ENCODE data around the gene SPOCK3.

The SPOCK3 gene

DNA sequence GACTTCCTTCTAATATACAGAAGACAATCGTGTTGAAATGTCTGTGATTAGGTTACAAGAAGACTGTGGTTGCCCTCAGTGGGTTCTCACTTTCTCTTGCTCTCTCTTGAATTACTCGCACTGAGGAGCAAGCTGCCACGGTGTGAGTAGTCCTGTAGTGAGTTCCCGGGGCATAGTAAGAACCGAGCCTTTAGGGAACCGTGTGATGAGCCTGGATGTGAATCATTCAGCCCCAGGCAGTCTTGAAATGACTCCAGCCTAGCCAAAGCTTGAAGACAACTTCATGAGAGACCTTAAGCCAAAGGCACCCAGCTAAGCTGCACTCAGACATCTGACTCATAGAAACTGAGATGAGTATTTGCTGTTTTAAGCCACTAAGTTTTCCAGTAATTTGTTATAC lies 292.7 kb downstream of the SPOCK3 start:
- Histone ChIP-seq H3K9ac (ENCODE audit: low read length) (no peak overlapping the region), H3K4me3 (ENCODE audit: low read length) (no peak overlapping the region), H3K36me3 (ENCODE audit: control insufficient read depth, low read depth, low read length) (no peaks in the 10 kb centered on the region), H3K4me1 (ENCODE audit: control insufficient read depth, low read depth, low read length) (no peaks in the 10 kb centered on the region), H3K9me3 (ENCODE audit: control insufficient read depth, low read depth, low read length) (no peaks in the 10 kb centered on the region), H3K27me3 (ENCODE audit: control insufficient read depth, insufficient read depth, low read length) (no peaks in the 10 kb centered on the region), H3K27ac (ENCODE audit: low read length) (no peak overlapping the region)

DNA sequence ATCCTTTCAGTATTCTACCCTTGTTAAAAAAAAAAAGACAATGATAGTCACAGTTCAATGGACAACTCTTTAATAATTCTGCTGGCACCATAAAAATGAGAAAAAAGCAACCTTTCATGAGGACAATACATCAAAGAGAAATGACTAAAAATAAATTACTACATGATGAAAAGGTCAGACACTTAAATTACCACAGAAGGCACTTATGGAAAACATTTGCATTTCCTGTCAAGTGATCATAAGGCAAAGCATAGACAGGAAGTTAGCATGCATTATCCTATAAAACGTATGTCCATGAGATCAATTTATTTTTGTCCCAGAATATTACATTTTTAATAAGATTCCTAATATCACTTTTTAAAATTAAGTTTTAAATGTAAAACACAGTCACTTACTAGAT lies 303.8 kb downstream of the SPOCK3 start:
- Histone ChIP-seq H3K27ac (ENCODE audit: low read length) (no peak overlapping the region), H3K27me3 (ENCODE audit: control insufficient read depth, insufficient read depth, low read length) (no peaks in the 10 kb centered on the region), H3K9ac (ENCODE audit: low read length) (no peak overlapping the region), H3K36me3 (ENCODE audit: control insufficient read depth, low read depth, low read length) (no peaks in the 10 kb centered on the region), H3K4me1 (ENCODE audit: control insufficient read depth, low read depth, low read length) (no peaks in the 10 kb centered on the region), H3K4me3 (ENCODE audit: low read length) (no peak overlapping the region), H3K9me3 (ENCODE audit: control insufficient read depth, low read depth, low read length) (no peaks in the 10 kb centered on the region)

DNA sequence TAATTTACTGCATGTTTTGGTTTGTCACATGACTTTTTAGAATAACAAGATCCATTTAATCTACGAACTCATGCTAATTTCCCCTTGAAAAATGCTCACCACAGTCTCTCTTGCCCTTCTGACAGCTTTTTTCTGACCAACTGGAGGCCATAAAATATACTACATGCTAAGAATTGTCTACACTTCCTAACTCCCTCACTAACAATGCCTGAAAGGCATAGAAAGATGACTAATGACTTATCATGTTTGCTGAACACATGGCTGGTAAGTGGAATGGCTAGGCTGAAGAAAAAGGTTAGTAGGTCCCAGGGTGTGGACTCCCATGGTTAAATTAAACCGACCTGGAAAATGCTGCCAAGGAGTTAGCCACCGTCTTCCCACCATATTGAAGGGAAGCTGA lies 309.9 kb downstream of the SPOCK3 start:
- H3K9ac ChIP-seq (ENCODE audit: low read length): no peak overlapping the region

DNA sequence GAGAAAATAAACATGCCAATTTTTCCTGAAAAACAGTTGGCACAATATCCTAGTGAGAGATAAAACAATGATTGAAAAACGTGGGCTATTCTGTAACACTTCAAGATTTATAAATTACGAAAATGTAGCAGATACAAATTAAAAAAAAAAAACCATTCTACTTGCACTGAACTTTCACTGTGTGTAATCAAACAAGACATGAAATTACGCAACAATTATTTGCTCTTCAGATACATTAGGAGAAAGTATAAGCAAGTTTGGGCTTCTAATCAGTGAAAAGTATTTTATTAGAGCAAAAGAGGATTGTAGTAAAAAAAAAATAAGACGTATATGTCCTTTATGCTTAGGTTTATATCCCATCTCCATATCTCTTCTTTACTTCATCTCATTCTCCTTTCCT lies 320.4 kb downstream of the SPOCK3 start:
- no peaks in the 10 kb centered on the region for H3K36me3 ChIP-seq (ENCODE audit: control insufficient read depth, low read depth, low read length)

More for the DNA sequence above, 309.9 kb downstream of the SPOCK3 start:
- Histone ChIP-seq H3K27ac (ENCODE audit: low read length) (no peak overlapping the region), H3K9me3 (ENCODE audit: control insufficient read depth, low read depth, low read length) (no peaks in the 10 kb centered on the region), H3K4me3 (ENCODE audit: low read length) (no peak overlapping the region), H3K27me3 (ENCODE audit: control insufficient read depth, insufficient read depth, low read length) (no peaks in the 10 kb centered on the region), H3K4me1 (ENCODE audit: control insufficient read depth, low read depth, low read length) (no peaks in the 10 kb centered on the region), H3K36me3 (ENCODE audit: control insufficient read depth, low read depth, low read length) (no peaks in the 10 kb centered on the region)

DNA sequence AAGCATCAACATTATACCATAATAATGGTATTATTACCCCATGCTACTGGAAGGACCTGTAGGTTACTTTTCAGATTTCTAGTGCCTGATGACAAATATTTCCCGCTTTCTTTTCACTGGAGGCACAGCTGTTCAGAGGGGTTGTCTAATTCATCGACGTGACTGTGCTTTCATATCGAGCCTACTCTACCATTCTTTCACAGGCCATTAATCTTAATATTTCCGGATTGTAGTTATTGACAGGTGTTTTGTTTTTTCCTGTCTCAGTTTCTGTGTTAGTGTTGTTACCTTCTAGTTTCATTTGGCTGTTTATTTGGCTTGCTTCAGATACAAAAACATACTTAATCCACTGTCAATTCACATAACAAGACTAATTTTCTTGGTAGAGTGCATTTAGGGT lies 330.9 kb downstream of the SPOCK3 start:
- Histone ChIP-seq H3K36me3 (ENCODE audit: control insufficient read depth, low read depth, low read length) (no peaks in the 10 kb centered on the region), H3K4me3 (ENCODE audit: low read length) (no peak overlapping the region), H3K27ac (ENCODE audit: low read length) (no peak overlapping the region), H3K9ac (ENCODE audit: low read length) (no peak overlapping the region), H3K27me3 (ENCODE audit: control insufficient read depth, insufficient read depth, low read length) (no peaks in the 10 kb centered on the region), H3K4me1 (ENCODE audit: control insufficient read depth, low read depth, low read length) (no peaks in the 10 kb centered on the region), H3K9me3 (ENCODE audit: control insufficient read depth, low read depth, low read length) (no peaks in the 10 kb centered on the region)

More for the DNA sequence above, 320.4 kb downstream of the SPOCK3 start:
- no peak overlapping the region for H3K27ac ChIP-seq (ENCODE audit: low read length)
- no peak overlapping the region for H3K9ac ChIP-seq (ENCODE audit: low read length)
- no peaks in the 10 kb centered on the region for H3K4me1 ChIP-seq (ENCODE audit: control insufficient read depth, low read depth, low read length)
- no peak overlapping the region for H3K4me3 ChIP-seq (ENCODE audit: low read length)
- H3K27me3 ChIP-seq (ENCODE audit: control insufficient read depth, insufficient read depth, low read length): no peaks in the 10 kb centered on the region
- H3K9me3 ChIP-seq (ENCODE audit: control insufficient read depth, low read depth, low read length): no peaks in the 10 kb centered on the region

DNA sequence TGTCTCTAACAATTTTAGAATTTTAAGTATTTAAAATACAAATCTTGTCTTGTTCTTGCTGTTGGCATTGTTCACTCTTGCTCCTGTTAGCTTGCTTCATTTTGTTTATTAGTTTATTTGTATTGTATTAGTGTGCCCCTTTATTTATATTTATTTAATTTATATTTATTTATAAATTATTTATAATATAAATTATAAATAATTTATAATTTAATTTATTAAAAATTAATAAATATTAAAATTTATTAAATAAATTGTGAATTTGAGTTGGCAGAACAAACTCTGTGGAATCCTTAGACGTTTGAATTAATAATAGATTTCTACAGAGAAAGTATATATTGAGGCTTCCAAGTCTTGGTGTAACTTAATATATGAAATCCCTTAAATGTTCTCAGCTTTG lies 331.4 kb downstream of the SPOCK3 start:
- H3K27ac ChIP-seq (ENCODE audit: low read length): no peak overlapping the region
- H3K9ac ChIP-seq (ENCODE audit: low read length): no peak overlapping the region
- H3K27me3 ChIP-seq (ENCODE audit: control insufficient read depth, insufficient read depth, low read length): no peaks in the 10 kb centered on the region
- H3K4me1 ChIP-seq (ENCODE audit: control insufficient read depth, low read depth, low read length): no peaks in the 10 kb centered on the region
- no peaks in the 10 kb centered on the region for H3K36me3 ChIP-seq (ENCODE audit: control insufficient read depth, low read depth, low read length)
- no peak overlapping the region for H3K4me3 ChIP-seq (ENCODE audit: low read length)
- H3K9me3 ChIP-seq (ENCODE audit: control insufficient read depth, low read depth, low read length): no peaks in the 10 kb centered on the region

DNA sequence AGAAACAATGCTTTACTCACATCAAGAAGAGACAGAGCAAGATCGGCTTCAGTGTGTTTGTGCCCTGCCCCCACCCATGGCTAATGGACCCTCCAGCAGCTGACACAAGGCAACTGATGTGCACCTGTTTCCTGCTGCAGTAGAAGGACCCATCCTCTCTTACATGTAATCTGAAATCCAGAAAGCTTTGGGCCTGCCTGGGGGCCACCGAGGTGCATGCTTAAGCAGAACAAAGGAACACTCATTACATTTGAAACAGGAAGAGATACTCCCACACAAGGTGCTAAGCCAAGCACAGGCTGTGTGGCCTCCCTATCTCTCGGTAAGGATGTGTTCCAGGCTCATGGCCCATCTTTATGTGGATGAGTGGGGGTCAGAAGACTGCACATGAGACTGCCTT lies 338.0 kb downstream of the SPOCK3 start:
- Histone ChIP-seq H3K4me3 (ENCODE audit: low read length) (no peak overlapping the region), H3K27me3 (ENCODE audit: control insufficient read depth, insufficient read depth, low read length) (no peaks in the 10 kb centered on the region), H3K4me1 (ENCODE audit: control insufficient read depth, low read depth, low read length) (no peaks in the 10 kb centered on the region), H3K36me3 (ENCODE audit: control insufficient read depth, low read depth, low read length) (no peaks in the 10 kb centered on the region), H3K27ac (ENCODE audit: low read length) (no peak overlapping the region), H3K9me3 (ENCODE audit: control insufficient read depth, low read depth, low read length) (no peaks in the 10 kb centered on the region), H3K9ac (ENCODE audit: low read length) (no peak overlapping the region)

DNA sequence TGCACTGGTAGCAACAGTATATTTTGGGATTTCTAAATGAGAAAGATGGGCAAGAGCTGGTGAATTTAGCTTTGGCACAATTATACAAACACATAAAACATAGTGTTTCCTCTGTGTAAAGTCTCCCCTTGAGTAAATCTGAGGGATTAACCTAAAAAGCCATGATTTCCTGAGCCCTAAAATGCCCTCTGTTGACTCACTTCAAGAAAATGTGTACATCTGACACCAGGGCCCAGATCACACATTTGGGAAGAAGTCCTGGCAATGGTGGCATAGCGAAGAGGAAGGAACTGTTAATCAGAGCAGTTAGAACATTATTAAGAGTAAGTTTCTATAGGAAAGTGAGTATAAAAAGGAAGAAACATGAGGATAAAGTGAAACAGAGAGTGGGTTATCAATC lies 338.5 kb downstream of the SPOCK3 start:
- H3K27ac ChIP-seq (ENCODE audit: low read length): no peak overlapping the region
- no peaks in the 10 kb centered on the region for H3K9me3 ChIP-seq (ENCODE audit: control insufficient read depth, low read depth, low read length)
- H3K4me1 ChIP-seq (ENCODE audit: control insufficient read depth, low read depth, low read length): no peaks in the 10 kb centered on the region
- H3K36me3 ChIP-seq (ENCODE audit: control insufficient read depth, low read depth, low read length): no peaks in the 10 kb centered on the region
- H3K9ac ChIP-seq (ENCODE audit: low read length): no peak overlapping the region
- H3K4me3 ChIP-seq (ENCODE audit: low read length): no peak overlapping the region
- no peaks in the 10 kb centered on the region for H3K27me3 ChIP-seq (ENCODE audit: control insufficient read depth, insufficient read depth, low read length)

DNA sequence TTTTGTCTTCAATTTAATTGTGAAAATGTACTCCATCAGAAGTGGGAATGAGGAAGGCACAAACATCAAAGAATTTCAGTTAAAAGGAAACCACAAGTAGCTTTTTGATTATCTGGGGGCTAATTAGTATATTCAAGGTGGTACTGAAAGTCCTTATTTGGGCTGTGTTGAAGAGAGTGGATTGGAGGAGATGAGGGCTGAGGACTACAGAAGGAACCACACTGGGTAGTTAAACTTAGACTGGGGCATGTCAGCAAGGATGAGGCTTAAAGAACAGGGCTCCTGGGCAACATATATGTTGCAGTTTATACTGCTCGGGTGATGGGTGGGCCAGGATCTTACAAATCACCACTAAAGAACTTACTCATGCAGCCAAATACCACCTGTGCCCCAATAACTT lies 346.8 kb downstream of the SPOCK3 start:
- Histone ChIP-seq H3K27me3 (ENCODE audit: control insufficient read depth, insufficient read depth, low read length) (no peaks in the 10 kb centered on the region), H3K36me3 (ENCODE audit: control insufficient read depth, low read depth, low read length) (no peaks in the 10 kb centered on the region), H3K9me3 (ENCODE audit: control insufficient read depth, low read depth, low read length) (no peaks in the 10 kb centered on the region), H3K4me3 (ENCODE audit: low read length) (no peak overlapping the region), H3K9ac (ENCODE audit: low read length) (no peak overlapping the region), H3K27ac (ENCODE audit: low read length) (no peak overlapping the region), H3K4me1 (ENCODE audit: control insufficient read depth, low read depth, low read length) (no peaks in the 10 kb centered on the region)

DNA sequence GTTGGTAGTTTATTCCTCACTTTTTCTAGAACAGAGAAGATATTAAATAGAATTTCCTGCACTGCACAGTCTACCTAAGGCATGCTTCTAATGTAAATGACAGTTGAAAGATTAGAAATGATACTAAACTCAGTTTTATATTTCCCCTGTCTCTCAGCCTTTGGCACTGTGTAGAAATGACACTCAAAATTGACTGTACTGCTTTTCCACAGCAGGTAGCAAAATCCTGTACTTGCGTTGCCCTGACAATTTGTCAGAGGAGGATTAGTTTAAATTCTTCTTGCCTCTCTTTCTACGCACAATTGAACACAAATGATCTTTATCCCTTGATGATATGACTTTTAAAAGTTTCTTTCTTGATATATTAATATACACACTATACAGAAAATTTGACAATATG lies 347.6 kb downstream of the SPOCK3 start:
- no peaks in the 10 kb centered on the region for H3K27me3 ChIP-seq (ENCODE audit: control insufficient read depth, insufficient read depth, low read length)

DNA sequence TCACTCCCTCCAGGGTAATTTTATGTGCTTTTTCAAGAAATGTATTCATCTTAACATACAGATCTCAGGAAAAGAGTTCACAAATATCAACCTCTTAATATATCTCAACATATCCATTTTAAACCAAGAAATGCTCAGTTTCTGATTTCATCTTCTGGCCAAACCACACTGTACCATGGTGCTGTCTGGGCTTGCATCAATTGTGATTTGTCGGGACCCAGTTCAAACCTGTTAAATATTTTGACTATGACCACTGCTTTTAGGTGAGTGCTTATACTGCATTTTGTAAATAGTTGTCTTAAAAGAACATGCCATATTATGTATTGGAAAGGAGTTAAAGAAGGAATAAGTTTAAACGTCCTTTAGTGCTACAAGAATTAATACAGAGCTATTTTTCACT lies 352.1 kb downstream of the SPOCK3 start:
- Histone ChIP-seq H3K27ac (ENCODE audit: low read length) (no peak overlapping the region), H3K9ac (ENCODE audit: low read length) (no peak overlapping the region), H3K27me3 (ENCODE audit: control insufficient read depth, insufficient read depth, low read length) (no peaks in the 10 kb centered on the region), H3K4me3 (ENCODE audit: low read length) (no peak overlapping the region), H3K4me1 (ENCODE audit: control insufficient read depth, low read depth, low read length) (no peaks in the 10 kb centered on the region), H3K9me3 (ENCODE audit: control insufficient read depth, low read depth, low read length) (no peaks in the 10 kb centered on the region), H3K36me3 (ENCODE audit: control insufficient read depth, low read depth, low read length) (no peaks in the 10 kb centered on the region)

More for the DNA sequence above, 347.6 kb downstream of the SPOCK3 start:
- Histone ChIP-seq H3K36me3 (ENCODE audit: control insufficient read depth, low read depth, low read length) (no peaks in the 10 kb centered on the region), H3K27ac (ENCODE audit: low read length) (no peak overlapping the region), H3K4me1 (ENCODE audit: control insufficient read depth, low read depth, low read length) (no peaks in the 10 kb centered on the region), H3K9ac (ENCODE audit: low read length) (no peak overlapping the region), H3K4me3 (ENCODE audit: low read length) (no peak overlapping the region), H3K9me3 (ENCODE audit: control insufficient read depth, low read depth, low read length) (no peaks in the 10 kb centered on the region)

DNA sequence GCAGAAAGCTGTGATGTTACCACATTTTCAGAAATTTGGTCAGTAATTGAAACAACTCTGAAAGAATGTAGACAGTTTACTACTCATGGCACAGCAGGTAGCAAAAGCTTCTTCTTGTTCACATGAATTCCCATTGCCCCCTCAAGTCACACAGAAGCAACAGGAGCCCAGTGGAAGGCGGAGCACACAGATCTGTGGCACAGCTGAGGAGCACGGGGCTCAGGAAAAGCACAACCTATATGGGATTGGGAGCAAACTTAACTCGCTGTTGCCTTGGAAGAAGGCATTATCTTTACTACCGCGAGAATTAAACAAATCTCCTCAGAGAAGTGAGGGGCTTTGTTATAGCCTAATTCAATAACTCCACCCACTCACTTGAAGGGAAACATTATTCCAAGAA lies 358.5 kb downstream of the SPOCK3 start:
- H3K9me3 ChIP-seq (ENCODE audit: control insufficient read depth, low read depth, low read length): no peaks in the 10 kb centered on the region

More for the DNA sequence above, 358.5 kb downstream of the SPOCK3 start:
- Histone ChIP-seq H3K4me3 (ENCODE audit: low read length) (no peak overlapping the region), H3K9ac (ENCODE audit: low read length) (no peak overlapping the region), H3K27me3 (ENCODE audit: control insufficient read depth, insufficient read depth, low read length) (no peaks in the 10 kb centered on the region), H3K4me1 (ENCODE audit: control insufficient read depth, low read depth, low read length) (peaks cover 5% of the 10 kb centered on the region), H3K36me3 (ENCODE audit: control insufficient read depth, low read depth, low read length) (no peaks in the 10 kb centered on the region), H3K27ac (ENCODE audit: low read length) (no peak overlapping the region)

All from iPS-18a (cell line).